ENCODE results near the gene RPTOR.

The RPTOR gene

GRCh38 chr17:80942423-80943345, 398.0 kb downstream of the RPTOR start:
- no peak for FAIRE-seq

DNA sequence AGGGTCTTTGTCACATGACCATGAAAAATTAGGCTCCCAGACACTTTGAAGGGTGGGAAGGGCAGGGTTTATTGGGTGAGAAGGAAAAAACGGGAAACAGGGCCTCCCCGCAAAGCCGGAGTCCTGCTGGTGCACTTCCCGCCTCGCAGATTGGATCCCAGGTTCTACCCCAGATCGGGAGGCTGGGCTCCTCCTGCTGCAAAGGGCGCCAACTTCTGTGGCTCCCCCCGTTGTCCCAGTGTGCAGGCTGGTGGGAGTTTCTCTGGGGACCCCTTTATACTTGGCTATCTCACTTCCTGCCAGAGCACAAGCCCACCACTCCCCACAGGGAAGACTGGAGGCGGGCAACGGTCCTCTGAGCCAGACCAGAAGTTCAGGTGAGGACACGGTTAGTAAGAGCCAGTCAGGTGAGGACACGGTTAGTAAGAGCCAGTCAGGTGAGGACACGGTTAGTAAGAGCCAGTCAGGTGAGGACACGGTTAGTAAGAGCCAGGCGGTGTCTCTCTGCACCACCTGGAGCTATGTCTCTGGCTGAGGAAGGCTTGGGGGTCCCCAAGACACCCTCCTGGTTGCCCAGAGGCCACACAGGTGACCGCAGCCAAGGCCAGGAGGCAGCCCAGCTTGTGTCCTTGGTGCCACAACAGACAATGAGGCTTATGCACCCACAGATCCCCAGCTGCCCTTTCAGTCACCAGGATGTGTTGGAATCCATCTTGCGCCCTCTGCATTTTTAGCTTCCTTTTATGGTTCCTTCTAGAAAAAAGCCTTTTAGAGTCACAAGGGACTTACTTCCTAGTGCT, 398.9 kb downstream of the RPTOR start:
- no peak for FAIRE-seq

DNA sequence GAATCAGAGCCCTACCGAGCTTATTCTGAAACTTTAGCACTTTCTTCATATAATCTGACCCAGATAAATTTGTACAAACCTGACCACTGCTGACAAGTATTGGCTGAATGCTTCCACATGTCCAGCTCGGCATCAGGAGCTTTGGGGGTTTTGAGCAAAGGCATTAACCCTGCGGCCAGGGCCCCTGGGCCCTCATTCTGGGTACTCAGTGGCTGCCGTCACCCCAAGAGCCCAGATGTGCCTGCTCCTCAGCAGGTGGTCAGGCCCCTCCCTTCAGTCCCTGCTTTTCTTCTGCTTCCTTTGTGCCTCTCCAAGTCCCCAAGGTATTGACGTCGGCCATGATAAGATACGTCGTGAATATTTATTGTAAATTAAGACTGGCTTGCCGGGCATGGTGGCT, 399.7 kb downstream of the RPTOR start:
- no peak for FAIRE-seq

DNA sequence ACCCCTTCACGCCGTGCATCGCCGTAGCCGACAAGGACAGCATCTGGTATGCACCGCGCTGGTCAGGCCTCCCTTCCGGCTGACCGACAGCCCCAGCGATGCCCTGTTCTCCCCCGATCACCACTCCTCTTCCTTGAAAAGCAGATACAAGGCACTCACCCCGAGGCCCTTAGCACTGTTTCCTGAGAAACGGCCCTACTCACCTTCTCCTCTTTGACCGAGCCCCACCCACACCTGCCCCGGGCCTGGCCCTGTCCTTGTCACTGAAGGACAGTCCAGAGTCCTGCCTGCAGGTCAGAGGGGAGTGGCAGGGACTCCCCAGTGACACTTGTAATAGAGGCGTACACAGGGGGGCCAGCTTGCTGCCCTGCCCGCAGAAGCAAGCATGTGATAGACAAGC, 401.1 kb downstream of the RPTOR start:
- no peak for FAIRE-seq

- no peak for FAIRE-seq
These were observed 401.8 kb downstream of the RPTOR start for GRCh38 chr17:80946449-80946848.

DNA sequence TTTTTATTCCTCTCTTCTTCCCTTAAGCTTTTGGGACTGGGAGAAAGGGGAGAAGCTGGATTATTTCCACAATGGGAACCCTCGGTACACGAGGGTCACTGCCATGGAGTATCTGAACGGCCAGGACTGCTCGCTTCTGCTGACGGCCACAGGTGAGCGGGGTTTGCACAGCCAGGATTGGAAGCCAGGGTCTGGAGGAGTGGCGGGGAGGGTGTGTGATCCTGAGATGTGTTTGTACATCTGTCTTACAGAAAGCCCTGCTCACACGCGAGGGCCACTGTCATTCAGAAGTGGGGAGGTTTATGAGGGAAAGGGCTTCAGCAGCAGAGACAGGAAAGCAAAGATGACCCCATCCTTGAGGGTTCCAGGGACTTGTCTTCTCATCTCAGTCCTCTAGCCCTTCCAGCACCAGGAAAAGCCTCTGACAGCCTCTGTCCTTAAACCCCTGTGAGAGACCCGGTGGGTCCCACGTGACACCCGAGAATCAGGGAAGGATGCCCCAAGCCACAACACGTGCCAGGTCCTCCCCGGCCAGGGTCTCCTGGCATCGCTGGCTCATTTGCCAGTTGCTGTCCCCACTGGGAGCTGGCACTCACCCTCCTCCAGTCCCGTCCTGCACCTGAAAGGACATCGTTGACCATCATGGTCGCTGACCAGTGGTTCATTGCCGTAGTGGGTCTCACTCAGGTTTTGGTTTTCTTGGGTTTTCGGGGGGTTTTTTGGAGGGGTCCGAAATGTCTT, 402.7 kb downstream of the RPTOR start:
- no peak for FAIRE-seq

DNA sequence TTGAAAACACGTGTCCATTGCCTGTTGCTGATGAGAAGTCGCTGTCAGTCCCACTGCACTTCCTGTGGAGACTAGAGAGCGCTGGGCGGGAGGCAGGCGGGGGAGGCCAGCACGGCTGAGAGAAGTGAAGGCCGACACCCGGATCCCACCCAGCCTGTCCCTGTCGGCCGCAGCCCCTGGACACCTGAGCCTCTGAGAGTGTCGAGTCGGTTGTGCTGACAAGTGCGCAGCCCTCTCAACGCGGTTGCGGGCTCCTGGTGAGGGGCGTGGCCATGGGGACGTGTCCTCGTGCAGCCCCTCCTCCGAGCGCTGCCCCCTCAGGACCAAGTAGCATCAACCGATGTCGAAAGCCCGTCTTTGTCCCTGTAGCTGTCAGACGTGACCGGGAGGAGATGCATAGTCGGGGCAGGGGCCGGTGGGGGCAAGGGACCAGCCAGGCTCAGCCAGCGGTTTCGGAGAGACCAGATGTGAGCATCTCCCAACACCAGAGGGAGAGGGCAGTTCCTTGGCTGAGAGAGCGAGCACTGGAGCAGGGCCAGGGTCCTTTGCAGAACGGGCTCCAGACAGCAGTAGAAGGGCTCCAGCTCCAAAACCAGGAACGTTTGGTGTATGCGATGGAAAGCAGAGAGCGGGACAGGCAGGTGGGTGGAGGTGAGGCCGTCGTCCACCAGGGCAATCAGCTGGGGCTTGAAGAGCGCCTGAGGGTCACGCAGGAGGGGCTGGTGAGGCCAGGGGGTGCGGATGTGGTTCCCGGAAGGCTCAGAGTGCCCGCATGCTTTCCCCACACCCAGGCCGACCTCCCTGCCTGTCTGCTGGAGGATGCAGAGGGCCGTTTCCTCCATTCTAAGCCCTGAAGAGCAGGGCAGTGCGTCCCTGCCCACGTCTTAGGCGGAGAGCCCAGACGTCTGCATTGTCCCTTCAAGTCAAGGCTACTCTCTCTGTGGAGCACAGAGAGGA, 403.7 kb downstream of the RPTOR start:
- FAIRE-seq = no peak

DNA sequence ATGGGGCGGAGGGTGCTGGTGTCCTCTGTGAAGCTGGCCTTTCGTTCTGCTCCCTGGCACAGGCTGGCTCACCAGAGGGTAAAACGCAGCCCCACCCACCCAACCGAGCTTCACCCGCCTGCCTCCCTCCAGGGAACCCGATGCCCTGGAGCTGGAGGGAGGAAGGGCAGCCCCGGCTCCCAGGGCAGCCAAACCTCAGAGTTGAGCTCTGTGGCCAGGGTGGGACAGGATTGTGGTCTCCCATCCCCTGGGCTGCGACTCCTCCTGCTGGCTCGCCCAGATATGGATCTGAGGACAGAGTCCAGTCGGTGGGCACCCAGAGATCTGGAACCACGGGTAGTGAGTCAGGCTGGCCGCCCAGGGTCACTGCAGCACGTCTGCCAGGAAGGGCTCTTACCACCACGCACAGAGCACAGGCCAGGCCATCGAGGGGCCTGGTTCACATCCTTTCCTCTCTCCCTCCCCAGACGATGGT, 404.4 kb downstream of the RPTOR start:
- FAIRE-seq = no peak

DNA sequence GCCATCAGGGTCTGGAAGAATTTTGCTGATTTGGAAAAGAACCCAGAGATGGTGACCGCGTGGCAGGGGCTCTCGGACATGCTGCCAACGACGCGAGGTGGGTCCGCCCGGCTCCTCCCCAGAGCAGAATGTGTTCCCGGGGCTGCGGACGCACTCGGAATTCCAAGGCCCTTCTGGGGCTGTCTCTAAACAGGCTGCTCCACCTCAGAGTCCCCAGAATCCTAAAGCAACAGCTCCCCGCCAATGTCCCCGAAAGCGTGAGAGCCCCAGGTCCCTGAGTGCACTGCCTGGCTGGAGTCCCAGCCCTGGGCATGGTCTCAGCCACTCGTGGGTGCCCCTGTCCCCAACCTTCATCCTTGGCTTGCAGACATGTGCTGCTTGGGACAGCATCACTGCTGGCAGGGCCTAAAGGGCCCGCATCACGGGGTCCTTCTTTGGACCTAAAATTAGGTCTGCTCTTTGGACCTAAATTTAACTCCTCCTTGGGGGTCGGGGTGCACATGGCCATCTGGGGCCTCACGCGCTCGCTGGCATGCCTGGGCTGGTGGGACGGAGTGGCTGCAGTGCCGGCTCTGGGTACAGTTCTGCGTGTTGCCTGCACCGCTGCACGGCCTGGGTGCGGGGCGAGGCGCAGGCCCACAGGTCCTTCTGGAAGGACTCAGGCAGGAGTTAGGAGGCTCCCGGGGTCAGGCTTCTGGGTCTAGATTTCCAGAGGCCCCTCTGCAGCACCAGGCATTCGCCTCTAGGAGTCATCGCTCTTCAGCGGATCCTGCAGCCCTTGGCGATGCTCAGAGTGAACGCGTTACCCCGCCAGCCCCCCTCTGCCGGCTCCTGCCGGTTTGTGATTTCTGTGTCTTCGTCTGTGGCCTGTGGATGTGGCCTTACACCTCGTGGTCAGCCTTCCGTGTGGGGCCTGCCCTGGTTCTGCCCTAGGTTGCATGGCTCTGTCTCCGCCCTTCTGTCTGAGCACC, 405.1 kb downstream of the RPTOR start:
- no peak for FAIRE-seq

GRCh38 chr17:80950466-80951120, 406.0 kb downstream of the RPTOR start:
- FAIRE-seq = no peak

GRCh38 chr17:80951121-80952090, 406.8 kb downstream of the RPTOR start:
- no peak for FAIRE-seq

DNA sequence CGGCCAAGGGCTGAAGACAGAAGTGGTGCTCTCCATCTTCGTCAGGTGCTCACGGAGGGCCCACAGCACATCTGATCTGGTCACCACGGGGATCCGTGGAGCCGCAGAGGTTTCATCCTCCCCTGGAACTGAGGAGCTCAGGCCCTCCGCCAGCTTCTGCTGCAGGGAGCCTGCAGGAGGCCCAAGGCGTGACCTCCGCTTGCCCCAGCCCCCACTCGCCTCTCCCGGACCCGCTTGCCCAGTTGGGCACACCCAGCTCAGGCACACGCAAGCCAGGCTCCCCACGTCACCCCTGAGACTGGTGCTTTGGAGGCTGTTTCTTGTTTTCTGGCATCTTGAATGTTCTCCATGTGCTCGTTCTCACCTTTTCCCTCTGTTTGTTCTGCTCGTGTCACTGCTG, 407.7 kb downstream of the RPTOR start:
- FAIRE-seq = no peak

- no peak for FAIRE-seq
These were observed 409.1 kb downstream of the RPTOR start for GRCh38 chr17:80953471-80954315.

GRCh38 chr17:80955078-80955477, 410.4 kb downstream of the RPTOR start:
- no peak for FAIRE-seq

- FAIRE-seq = no peak
These were observed 411.1 kb downstream of the RPTOR start for GRCh38 chr17:80955671-80956280.

GRCh38 chr17:80956321-80957190, 411.9 kb downstream of the RPTOR start:
- no peak for FAIRE-seq

Data from G401.6 (cell line).